Neural crest cell (in vitro differentiated cells): ENCODE measurements around the gene ARHGAP19. TPM values are rescaled to one million over a fixed set of nuclear protein-coding genes. Genes with fewer than 3 reads are reported as not detected.

Experiments used
- DNase-seq: peaks from one replicate; pipeline ENCODE4 v3.0.0; 2021; ENCODE audit warnings: low read depth, mixed read lengths, low spot score
- H3K27ac Mint-ChIP-seq: one replicate; pipeline ENCODE4 v1.8.0; 2021; ENCODE audit warnings: mild to moderate bottlenecking, mixed read lengths; ENCODE audit not compliant: unreplicated experiment
- H3K27me3 Mint-ChIP-seq: 2 replicates; pipeline ENCODE4 v1.8.0; 2021; ENCODE audit warnings: low read depth, mild to moderate bottlenecking, mixed read lengths
- H3K36me3 Mint-ChIP-seq: 2 replicates; pipeline ENCODE4 v1.8.0; 2021; ENCODE audit warnings: low read depth, mild to moderate bottlenecking, mixed read lengths
- H3K4me1 Mint-ChIP-seq: 2 replicates; pipeline ENCODE4 v1.8.0; 2021; ENCODE audit warnings: mixed read lengths
- H3K4me3 Mint-ChIP-seq: one replicate; pipeline ENCODE4 v1.8.0; 2021; ENCODE audit warnings: mild to moderate bottlenecking, mixed read lengths
- H3K9me3 Mint-ChIP-seq: 2 replicates; pipeline ENCODE4 v1.8.0; 2021; ENCODE audit warnings: mixed read lengths
- total RNA-seq: library from RNA; stranded (reverse); gene quantifications from 2 replicates; pipeline ENCODE4 v1.2.1, GENCODE V29; 2021
- TF ChIP-seq, protein P1 (sequence below): fragments of 200-600 bp; sonication (generic); conservative IDR thresholded peaks from 2 replicates; pipeline ENCODE4 v1.5.0; 2021; ENCODE audit warnings: antibody characterized with exemption, mild to moderate bottlenecking

The ARHGAP19 gene
- total RNA-seq, 1 donor from 2014 or later = 30.3 TPM

GRCh38 chr10:97211229-97211628, 81.2 kb downstream of the ARHGAP19 start:
- DNase-seq = no peak
- TF ChIP-seq, protein P1, sequence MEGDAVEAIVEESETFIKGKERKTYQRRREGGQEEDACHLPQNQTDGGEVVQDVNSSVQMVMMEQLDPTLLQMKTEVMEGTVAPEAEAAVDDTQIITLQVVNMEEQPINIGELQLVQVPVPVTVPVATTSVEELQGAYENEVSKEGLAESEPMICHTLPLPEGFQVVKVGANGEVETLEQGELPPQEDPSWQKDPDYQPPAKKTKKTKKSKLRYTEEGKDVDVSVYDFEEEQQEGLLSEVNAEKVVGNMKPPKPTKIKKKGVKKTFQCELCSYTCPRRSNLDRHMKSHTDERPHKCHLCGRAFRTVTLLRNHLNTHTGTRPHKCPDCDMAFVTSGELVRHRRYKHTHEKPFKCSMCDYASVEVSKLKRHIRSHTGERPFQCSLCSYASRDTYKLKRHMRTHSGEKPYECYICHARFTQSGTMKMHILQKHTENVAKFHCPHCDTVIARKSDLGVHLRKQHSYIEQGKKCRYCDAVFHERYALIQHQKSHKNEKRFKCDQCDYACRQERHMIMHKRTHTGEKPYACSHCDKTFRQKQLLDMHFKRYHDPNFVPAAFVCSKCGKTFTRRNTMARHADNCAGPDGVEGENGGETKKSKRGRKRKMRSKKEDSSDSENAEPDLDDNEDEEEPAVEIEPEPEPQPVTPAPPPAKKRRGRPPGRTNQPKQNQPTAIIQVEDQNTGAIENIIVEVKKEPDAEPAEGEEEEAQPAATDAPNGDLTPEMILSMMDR = no peak
- Mint-ChIP-seq H3K4me3 (no peak overlapping the region), H3K9me3 (no peaks in the 10 kb centered on the region), H3K27me3 (peaks cover 5% of the 10 kb centered on the region), H3K27ac (no peak overlapping the region), H3K36me3 (no peaks in the 10 kb centered on the region), H3K4me1 (no peaks in the 10 kb centered on the region)

DNA sequence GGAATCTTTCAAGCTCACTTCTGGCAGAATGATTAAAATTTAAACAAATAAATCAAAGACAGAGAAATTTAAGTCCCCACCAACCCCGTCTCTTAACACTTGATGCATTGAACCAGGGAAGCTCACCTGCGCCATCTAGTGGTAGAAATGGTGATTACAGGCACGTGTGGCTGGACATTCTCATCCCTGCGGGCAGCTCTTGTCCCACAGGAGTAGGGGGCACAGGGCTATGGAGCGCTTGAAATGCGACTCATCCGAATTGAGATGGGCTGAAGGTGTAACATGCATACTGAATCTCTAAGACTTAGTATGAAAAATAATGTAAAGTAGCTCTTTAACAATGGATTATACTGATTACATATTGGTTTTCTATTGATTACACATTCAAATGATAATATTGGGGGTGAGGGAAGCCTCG, 81.9 kb downstream of the ARHGAP19 start:
- Mint-ChIP-seq H3K4me1 (no peaks in the 10 kb centered on the region), H3K27me3 (peaks cover 5% of the 10 kb centered on the region), H3K36me3 (no peaks in the 10 kb centered on the region), H3K9me3 (no peaks in the 10 kb centered on the region), H3K4me3 (no peak overlapping the region), H3K27ac (no peak overlapping the region)
- DNase-seq = peak; percentile 93
- TF ChIP-seq, protein P1 = peak; percentile 99

DNA sequence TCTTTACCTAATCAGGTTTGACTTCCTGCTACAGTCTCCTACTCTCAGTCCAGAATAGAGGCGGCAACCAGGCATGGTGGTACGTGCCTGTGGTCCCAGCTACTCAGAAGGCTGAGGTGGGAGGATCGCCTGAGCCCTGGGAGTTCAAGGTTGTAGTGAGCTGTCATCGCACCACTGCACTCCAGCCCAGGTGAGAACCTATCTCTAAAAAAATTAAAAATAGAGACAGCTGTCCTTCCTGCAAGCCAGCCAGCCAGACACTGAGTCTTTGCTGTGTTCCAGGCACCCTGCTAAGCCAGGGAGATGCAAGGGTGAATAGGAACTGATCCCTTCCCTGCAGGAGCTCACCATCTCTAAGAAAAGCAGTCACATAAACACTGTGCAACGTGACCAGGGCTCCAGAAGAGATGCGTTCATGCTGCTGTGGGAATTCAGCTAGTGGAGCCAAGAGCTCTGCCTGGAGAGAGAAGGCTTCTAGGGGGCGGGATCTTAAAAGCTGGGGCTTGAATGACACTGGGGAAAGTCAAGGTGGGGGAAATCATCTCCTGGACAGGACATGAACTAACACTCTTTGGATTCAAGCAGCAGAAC, 84.6 kb downstream of the ARHGAP19 start:
- TF ChIP-seq, protein P1 = no peak
- DNase-seq = no peak
- Mint-ChIP-seq H3K36me3 (no peaks in the 10 kb centered on the region), H3K27me3 (peaks cover 5% of the 10 kb centered on the region), H3K4me3 (no peak overlapping the region), H3K9me3 (no peaks in the 10 kb centered on the region), H3K27ac (no peak overlapping the region), H3K4me1 (no peaks in the 10 kb centered on the region)

DNA sequence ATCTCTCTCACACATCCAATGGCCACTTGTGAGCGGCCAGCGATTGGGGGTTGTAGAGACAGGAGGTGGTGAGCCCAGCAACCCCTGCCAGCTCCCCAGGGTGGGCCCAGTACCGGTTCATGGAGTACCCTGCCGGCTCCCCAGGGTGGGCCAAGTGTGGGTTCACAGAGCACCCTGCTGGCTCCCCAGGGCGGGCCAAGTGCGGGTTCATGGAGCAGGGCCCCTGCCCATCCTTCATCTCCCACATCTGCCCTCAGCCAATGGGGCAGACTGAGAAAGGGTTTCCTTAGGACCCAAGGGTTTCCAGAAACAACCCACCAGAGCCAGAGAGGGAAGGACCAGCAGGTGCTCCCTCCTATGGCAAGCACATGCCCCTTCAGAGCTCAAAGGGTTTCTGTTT, 85.3 kb downstream of the ARHGAP19 start:
- H3K27ac Mint-ChIP-seq = no peak overlapping the region
- no peak for DNase-seq
- peaks cover 5% of the 10 kb centered on the region for H3K27me3 Mint-ChIP-seq
- TF ChIP-seq, protein P1 = no peak
- no peaks in the 10 kb centered on the region for H3K4me1 Mint-ChIP-seq
- H3K36me3 Mint-ChIP-seq = no peaks in the 10 kb centered on the region
- H3K9me3 Mint-ChIP-seq = no peaks in the 10 kb centered on the region
- no peak overlapping the region for H3K4me3 Mint-ChIP-seq

DNA sequence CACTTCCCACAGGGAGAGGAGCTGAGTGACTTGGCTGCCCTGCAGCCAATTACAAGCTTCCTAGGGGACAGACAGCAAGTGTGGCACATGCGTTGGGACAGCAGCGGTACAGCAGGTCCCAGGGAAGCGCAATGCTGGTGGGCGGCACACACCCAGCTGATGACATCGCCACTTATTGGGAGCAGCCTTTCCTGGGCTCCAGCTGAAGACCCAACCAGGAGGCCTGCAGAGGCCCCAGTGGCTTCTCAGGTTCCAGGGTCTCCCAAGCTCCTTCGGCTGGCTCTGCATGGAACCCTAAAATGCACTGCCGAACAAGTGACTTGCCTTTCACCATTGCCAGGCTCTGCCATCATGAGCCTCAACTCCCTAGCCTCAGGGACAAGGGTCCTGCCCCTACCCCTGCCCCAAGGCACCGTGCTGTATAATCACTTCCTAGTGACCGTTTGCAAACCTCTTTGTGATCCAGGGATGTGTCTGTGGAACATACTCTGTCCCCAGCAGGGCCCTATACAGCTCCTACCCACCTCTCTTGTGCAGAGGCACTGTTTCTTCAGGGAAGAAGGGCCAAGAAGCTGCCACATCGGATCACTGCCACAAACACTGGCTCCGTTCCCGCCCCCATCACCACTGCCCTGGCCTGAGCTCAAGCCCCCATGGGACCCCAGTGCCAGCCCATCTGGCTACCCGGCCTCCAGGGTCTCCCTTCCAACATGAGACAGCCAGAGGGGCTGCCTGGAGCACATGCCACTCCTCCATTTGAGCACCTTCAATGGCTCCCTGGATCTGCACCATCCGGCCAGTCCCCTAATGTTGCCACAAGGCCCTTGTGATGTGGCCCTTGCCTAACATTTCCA, 87.4 kb downstream of the ARHGAP19 start:
- DNase-seq = no peak
- TF ChIP-seq, protein P1 = no peak
- H3K36me3 Mint-ChIP-seq = no peaks in the 10 kb centered on the region
- H3K27me3 Mint-ChIP-seq = peaks cover 7% of the 10 kb centered on the region
- H3K4me1 Mint-ChIP-seq = no peaks in the 10 kb centered on the region
- H3K4me3 Mint-ChIP-seq = no peak overlapping the region
- H3K27ac Mint-ChIP-seq = no peak overlapping the region
- H3K9me3 Mint-ChIP-seq = no peaks in the 10 kb centered on the region
